Uterine smooth muscle cell (primary cell): ENCODE results near the gene TSPYL4. TPM values are rescaled to one million over a fixed set of nuclear protein-coding genes. Genes with fewer than 3 reads are reported as not detected.

Source experiments
- total RNA-seq: library from RNA; depleted of rRNA; stranded (reverse); fragments of >200 nt; gene quantifications from 2 replicates; pipeline ENCODE4 v1.2.3, GENCODE V29; 2014

The TSPYL4 gene
- 7.4 and 10.3 TPM in 2 replicates for total RNA-seq

DNA sequence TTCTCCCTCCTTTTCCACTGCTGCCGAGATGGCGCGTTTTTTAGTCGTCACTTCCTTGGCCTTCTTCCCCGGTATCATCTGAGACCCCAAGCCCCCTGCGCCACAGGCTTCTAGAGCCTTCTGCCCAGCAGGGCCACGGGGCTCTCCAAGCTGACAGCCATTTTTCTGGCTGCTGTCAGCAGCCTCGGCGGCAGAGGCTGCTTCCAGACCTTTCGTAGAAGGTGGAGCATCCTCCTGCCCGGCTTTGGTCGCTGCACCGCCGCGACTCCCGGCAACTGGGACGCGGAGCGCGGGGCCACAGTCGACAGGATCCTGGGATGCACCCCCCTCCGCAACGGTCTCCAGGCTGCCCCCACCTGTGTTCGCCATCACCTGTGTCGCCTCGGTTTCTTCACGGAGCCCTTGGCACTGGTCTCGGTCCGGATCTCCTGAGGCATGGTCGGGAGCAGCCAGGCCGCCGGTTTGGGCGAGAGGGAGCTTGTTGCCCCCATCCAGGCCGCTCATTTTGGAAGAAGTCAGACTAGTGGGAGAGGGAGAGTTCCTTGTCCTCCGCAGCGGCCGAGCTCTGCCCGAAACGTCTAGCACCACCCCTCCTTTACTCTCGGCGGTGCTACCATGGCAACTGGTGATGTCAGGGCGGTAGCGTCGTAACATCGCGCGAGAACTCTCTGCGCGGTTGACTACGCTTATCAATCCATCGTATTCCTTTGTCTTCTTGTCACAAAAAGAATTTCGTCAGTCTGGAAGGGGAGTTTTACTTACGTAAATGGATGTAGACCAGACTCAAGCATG, at the start of gene TSPYL4:
TSPYL4 (minus strand) TSS at position 571 of the 792 bp plus-strand sequence; CDS start at position 504, 67 bp downstream.

GRCh38 chr6:116279232-116280160, 25.6 kb upstream of the TSPYL4 start, which contains the start of gene TSPYL1:
Gene TSPYL1 (minus strand): TSS chr6:116279930. CDS start chr6:116279830, 100 bp downstream.

Other genes starting within 250 kb of the TSPYL4 start
- gene FRK, start 193.2 kb downstream of the TSPYL4 start, total RNA-seq: 0.33 and 0.37 TPM in 2 replicates
- gene NT5DC1, start 153.2 kb downstream of the TSPYL4 start, total RNA-seq: 4.3 and 6.2 TPM in 2 replicates
- 0.37 and 2.5 TPM in 2 replicates for gene COL10A1, start 127.9 kb downstream of the TSPYL4 start, total RNA-seq
- gene TSPYL1, start 25.9 kb upstream of the TSPYL4 start, total RNA-seq: 82.2 and 83.9 TPM in 2 replicates
- 76.7 and 143 TPM in 2 replicates for gene DSE, start 116.9 kb upstream of the TSPYL4 start, total RNA-seq
- 0.62 and 0.89 TPM in 2 replicates for gene CALHM6, start 207.3 kb upstream of the TSPYL4 start, total RNA-seq